ENCODE measurements around the gene ANKRD44.

GRCh38 chr2:196977507-196977906 is 333.1 kb downstream of the ANKRD44 start:
- no peak for TF ChIP-seq ZNF274 (IDR thresholded peaks at IDR 0.05; ENCODE audit: low read depth, low read length)
- no peak for TF ChIP-seq SUZ12 (IDR thresholded peaks at IDR 0.05; ENCODE audit: extremely low read depth, insufficient read depth, insufficient read length)
